ENCODE results near the gene JUN.

JUN gene

DNA sequence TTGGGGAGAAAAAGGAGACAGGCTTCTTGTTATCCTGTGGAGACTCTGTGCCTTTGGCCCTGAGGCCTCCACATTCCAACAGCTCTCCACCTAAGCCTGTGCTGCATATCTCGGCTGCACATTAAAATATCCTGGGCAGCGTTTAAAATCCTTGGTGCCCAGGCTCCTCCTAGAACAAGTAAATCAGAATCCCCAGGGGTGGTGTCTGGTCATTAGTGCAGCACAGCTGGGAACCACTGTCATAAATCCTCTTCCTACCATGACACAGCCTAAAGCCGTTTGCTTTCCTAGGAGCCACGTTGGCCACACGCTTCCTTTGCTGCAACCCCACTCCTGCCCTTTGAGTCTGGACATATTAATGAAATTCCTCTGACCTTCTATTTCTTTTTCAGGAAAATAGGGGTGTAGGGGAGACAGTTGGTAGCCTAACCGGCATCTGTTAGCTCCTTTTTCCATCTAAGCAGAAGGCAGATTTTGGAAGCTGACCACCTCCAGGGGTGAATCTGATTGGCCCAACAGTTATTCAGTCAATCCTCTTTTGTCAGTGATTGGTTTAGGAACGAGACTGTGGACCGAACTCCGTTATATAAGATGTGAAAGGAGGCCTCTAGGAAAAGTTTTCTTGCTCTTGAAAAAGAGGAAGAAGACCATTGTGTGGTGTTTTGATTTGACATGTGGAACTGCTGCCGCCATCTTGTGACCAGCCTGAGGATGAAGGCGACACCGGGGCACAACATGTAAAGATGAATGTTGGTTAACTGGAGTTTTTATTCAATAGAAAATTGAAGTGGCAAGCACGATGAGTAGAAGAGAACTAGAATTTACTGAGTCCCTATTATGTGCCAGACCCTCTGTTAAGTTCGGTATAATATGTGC lies 41.9 kb downstream of the JUN start:
- no peak for DNase-seq (ENCODE audit: low spot score in 2 of 2)
- Mint-ChIP-seq H3K36me3 (ENCODE audit: insufficient read depth) (peaks cover 4% of the 10 kb centered on the region), H3K27ac (ENCODE audit: low read depth) (no peak overlapping the region), H3K27me3 (peaks cover 27% of the 10 kb centered on the region), H3K4me1 (peaks cover 8% of the 10 kb centered on the region), H3K9me3 (no peaks in the 10 kb centered on the region), H3K4me3 (no peak overlapping the region)
- no peak for ATAC-seq (replicated peaks; ENCODE audit: extremely low read depth, poor library complexity, severe bottlenecking)

DNA sequence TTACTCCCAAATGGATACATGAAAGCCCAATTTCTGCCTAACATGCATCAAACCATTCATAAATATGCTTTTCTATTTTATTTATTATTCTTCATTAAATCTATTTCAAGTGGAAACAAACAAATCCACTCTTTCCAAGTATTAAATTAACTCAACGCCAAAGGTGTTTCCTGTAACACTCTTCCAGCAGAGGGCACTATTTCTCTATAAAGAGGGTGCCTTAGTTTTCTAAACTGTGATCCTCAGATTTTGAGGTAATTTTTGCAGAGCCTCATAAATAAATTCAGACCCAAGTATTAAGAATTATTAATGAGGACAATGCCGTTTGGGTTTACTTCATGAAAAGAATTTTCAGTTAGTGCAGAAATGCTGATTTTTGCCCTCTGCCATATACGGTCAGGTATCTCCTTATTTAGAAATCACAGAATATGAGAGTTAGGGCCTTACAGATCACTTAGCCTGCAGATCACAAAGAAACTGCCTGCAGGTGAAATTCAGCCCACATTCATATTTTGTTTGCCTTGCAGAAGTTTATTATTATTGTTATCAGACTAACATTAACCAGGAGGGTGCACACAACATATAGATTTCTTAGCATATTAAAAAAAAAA lies 43.9 kb downstream of the JUN start:
- DNase-seq (ENCODE audit: low spot score in 2 of 2) (no peak), ATAC-seq (replicated peaks; ENCODE audit: extremely low read depth, poor library complexity, severe bottlenecking) (peak; percentile 36)
- Mint-ChIP-seq H3K36me3 (ENCODE audit: insufficient read depth) (peaks cover 3% of the 10 kb centered on the region), H3K4me1 (peaks cover 12% of the 10 kb centered on the region), H3K27ac (ENCODE audit: low read depth) (no peak overlapping the region), H3K27me3 (peaks cover 11% of the 10 kb centered on the region), H3K9me3 (no peaks in the 10 kb centered on the region), H3K4me3 (no peak overlapping the region)

DNA sequence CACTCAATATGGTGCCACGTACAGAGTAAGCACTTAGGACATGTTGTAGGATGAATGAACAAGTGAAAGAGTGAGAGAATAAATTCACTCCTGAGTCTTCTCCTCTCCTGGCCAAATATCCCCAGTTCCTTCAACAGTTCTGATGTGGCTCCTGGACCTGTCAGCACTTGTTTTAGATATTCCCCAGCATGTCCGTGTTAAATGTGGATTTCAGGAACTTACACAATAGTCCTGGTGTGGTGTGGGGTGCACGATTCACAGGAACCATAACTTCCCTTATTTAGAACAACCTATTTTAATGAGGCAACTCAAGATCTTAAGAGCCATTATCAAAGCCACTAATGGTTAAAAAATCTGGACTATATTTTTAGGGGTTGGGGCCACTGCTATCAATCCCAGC lies 45.0 kb downstream of the JUN start:
- Mint-ChIP-seq H3K4me1 (peaks cover 12% of the 10 kb centered on the region), H3K9me3 (no peaks in the 10 kb centered on the region), H3K27ac (ENCODE audit: low read depth) (no peak overlapping the region), H3K36me3 (ENCODE audit: insufficient read depth) (peaks cover 4% of the 10 kb centered on the region), H3K27me3 (peaks cover 4% of the 10 kb centered on the region), H3K4me3 (no peak overlapping the region)
- DNase-seq (ENCODE audit: low spot score in 2 of 2) (no peak), ATAC-seq (replicated peaks; ENCODE audit: extremely low read depth, poor library complexity, severe bottlenecking) (no peak)

DNA sequence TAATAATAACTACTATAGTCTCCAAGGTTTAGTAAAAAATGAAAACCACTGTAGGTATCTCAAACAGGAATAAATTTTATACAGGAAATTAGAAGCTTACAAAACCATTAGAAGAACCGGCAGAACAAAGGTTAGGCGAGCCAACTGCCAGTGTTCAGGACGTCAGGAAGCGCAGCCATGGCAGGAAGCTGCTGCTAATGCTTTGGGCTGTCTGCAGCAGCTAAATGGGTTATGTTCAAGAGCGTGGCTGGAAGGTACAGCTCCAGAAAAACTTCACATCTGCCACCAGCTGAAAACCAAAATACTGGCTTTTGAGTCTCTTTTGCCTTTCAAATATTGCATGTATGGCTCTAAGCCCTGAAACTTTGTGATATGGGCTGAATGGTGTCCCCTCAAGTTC lies 48.3 kb downstream of the JUN start:
- H3K4me1 Mint-ChIP-seq = peaks cover 12% of the 10 kb centered on the region
- H3K27me3 Mint-ChIP-seq = no peaks in the 10 kb centered on the region
- no peaks in the 10 kb centered on the region for H3K9me3 Mint-ChIP-seq
- ATAC-seq (replicated peaks; ENCODE audit: extremely low read depth, poor library complexity, severe bottlenecking) (no peak), DNase-seq (ENCODE audit: low spot score in 2 of 2) (no peak)
- H3K4me3 Mint-ChIP-seq = no peak overlapping the region
- H3K27ac Mint-ChIP-seq (ENCODE audit: low read depth) = no peak overlapping the region
- H3K36me3 Mint-ChIP-seq (ENCODE audit: insufficient read depth) = peaks cover 2% of the 10 kb centered on the region

DNA sequence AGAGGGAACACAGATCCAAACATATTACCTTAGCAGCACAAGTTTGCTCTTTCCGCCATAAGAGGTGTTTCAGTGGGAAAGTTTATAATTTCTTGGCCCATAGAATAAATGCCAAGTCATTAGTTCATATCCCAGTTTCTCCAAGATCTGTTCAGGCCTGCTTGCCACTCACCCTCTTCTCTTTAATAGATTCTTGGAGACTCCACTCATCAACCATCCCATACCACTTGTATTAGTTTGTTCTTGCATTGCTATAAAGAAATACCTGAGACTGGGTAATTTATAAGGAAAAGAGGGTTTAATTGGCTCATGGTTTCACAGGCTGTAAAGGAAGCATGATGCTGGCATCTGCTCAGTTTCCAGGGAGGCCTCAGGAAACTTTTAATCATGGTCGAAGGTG lies 49.2 kb downstream of the JUN start:
- no peak overlapping the region for H3K27ac Mint-ChIP-seq (ENCODE audit: low read depth)
- DNase-seq (ENCODE audit: low spot score in 2 of 2) (no peak), ATAC-seq (replicated peaks; ENCODE audit: extremely low read depth, poor library complexity, severe bottlenecking) (no peak)
- no peaks in the 10 kb centered on the region for H3K9me3 Mint-ChIP-seq
- no peak overlapping the region for H3K4me3 Mint-ChIP-seq
- no peaks in the 10 kb centered on the region for H3K27me3 Mint-ChIP-seq
- peaks cover 2% of the 10 kb centered on the region for H3K36me3 Mint-ChIP-seq (ENCODE audit: insufficient read depth)
- peaks cover 12% of the 10 kb centered on the region for H3K4me1 Mint-ChIP-seq

DNA sequence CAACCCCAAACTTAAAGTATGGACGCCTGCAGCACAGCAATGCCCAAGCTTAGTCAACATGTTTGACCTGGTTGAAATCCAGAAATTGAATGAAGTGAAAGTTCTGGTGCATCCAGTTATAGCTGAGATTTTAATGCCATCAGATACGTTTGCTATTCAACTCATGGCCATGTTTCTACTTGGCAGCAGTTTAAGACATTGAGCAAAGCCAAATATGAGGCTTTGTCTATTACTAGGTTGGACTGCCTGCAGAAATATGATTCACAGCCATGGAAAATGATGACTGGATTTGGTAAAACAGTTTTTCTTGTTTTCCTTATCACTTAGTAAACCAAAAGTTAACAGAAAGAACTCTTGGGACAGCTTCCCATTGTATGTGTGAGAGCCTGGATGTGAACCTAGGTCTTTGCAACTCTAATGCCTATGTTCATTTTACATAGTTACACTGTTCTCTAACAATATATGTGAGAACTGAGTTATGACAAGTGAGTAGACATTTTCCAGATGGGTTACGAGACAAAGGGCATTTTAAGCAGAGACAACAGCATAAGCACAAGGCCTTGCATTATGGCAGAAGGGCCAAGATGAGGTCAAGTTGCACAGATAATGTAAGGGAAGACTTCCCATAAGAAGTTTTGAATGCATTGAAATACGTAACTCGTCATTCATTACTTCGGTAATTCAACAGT lies 51.6 kb downstream of the JUN start:
- no peaks in the 10 kb centered on the region for H3K27me3 Mint-ChIP-seq

More for the DNA sequence above, 51.6 kb downstream of the JUN start:
- no peaks in the 10 kb centered on the region for H3K9me3 Mint-ChIP-seq
- no peak overlapping the region for H3K27ac Mint-ChIP-seq (ENCODE audit: low read depth)
- ATAC-seq (replicated peaks; ENCODE audit: extremely low read depth, poor library complexity, severe bottlenecking) (no peak), DNase-seq (ENCODE audit: low spot score in 2 of 2) (no peak)
- H3K4me3 Mint-ChIP-seq = no peak overlapping the region
- H3K36me3 Mint-ChIP-seq (ENCODE audit: insufficient read depth) = peaks cover 2% of the 10 kb centered on the region
- H3K4me1 Mint-ChIP-seq = peaks cover 12% of the 10 kb centered on the region
